Measurements from ENCODE around the gene IMMP2L.

Gene IMMP2L

DNA sequence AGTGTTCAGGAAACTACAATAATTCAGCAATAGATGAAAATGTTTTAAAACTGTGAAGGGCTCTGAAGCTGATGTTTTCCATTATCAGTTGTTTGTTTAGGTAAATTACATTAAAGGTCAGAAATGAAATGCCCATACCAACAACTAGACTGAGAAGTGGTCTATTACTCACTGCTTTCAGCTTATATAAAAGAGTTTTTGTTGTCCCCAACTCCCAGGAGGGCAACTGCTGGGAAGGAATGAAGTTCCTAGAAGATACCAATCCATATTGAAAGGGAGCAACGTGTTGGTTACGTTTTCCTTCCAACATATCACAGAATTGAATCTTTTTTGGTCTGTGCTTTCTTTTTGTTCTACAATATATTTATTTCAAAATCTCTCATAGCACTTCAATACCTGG lies 802.0 kb downstream of the IMMP2L start:
- ATAC-seq (ENCODE audit: low read depth) (no peak), DNase-seq (ENCODE audit: low spot score) (no peak)
- Histone ChIP-seq H3K27me3 (ENCODE audit: insufficient read depth, poor library complexity, severe bottlenecking) (no peaks in the 10 kb centered on the region), H3K9me3 (ENCODE audit: severe bottlenecking) (no peaks in the 10 kb centered on the region), H3K4me3 (ENCODE audit: severe bottlenecking) (no peak overlapping the region), H3K4me1 (ENCODE audit: insufficient read depth, poor library complexity, severe bottlenecking) (no peaks in the 10 kb centered on the region), H3K36me3 (ENCODE audit: low read depth) (no peaks in the 10 kb centered on the region), H3K27ac (ENCODE audit: poor library complexity, severe bottlenecking) (no peak overlapping the region)
- TF ChIP-seq, protein P1, sequence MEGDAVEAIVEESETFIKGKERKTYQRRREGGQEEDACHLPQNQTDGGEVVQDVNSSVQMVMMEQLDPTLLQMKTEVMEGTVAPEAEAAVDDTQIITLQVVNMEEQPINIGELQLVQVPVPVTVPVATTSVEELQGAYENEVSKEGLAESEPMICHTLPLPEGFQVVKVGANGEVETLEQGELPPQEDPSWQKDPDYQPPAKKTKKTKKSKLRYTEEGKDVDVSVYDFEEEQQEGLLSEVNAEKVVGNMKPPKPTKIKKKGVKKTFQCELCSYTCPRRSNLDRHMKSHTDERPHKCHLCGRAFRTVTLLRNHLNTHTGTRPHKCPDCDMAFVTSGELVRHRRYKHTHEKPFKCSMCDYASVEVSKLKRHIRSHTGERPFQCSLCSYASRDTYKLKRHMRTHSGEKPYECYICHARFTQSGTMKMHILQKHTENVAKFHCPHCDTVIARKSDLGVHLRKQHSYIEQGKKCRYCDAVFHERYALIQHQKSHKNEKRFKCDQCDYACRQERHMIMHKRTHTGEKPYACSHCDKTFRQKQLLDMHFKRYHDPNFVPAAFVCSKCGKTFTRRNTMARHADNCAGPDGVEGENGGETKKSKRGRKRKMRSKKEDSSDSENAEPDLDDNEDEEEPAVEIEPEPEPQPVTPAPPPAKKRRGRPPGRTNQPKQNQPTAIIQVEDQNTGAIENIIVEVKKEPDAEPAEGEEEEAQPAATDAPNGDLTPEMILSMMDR (IDR thresholded peaks at IDR 0.05; ENCODE audit: poor library complexity, severe bottlenecking) = no peak

DNA sequence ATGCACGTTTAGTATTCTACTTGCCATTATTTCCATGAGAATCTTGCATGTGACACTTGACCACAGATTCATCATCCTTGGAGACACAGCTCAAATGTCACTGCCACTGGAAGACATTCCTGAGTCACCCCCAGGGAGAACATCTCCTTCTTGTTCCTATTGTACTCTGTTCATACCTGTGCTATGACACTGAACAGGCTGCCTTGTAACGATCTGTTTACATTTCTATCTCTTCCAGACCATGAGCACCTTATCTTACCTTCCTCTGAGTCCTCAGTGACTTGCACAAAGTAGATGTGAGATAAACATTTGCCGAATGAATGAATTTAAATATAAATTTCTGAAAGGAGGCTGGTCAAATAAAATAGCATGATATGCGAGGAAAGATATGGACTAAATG lies 803.2 kb downstream of the IMMP2L start:
- Histone ChIP-seq H3K27ac (ENCODE audit: poor library complexity, severe bottlenecking) (no peak overlapping the region), H3K27me3 (ENCODE audit: insufficient read depth, poor library complexity, severe bottlenecking) (no peaks in the 10 kb centered on the region), H3K4me3 (ENCODE audit: severe bottlenecking) (no peak overlapping the region), H3K4me1 (ENCODE audit: insufficient read depth, poor library complexity, severe bottlenecking) (no peaks in the 10 kb centered on the region), H3K9me3 (ENCODE audit: severe bottlenecking) (no peaks in the 10 kb centered on the region), H3K36me3 (ENCODE audit: low read depth) (no peaks in the 10 kb centered on the region)
- TF ChIP-seq, protein P1 (IDR thresholded peaks at IDR 0.05; ENCODE audit: poor library complexity, severe bottlenecking) = no peak
- ATAC-seq (ENCODE audit: low read depth) (peak; percentile 33; the same call in 1 of the 3 replicates), DNase-seq (ENCODE audit: low spot score) (no peak)

DNA sequence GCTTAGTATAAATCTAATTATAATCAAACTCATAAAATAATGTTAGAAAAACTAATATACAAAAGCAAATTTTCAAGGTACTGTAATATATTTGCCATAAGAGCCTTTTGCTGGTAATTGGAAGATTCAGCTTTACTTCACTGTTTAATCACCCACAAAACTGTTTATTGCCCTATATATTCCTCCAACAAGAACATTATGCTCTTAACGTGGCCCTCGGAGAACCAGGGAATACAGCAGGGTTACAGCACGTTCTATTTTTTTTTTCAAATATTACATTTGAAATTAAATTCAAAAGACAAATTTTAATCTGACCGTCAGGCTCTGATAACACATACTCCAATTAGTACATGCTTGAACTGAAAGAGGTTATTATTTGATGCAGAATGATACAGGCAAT lies 807.6 kb downstream of the IMMP2L start:
- Histone ChIP-seq H3K27me3 (ENCODE audit: insufficient read depth, poor library complexity, severe bottlenecking) (no peaks in the 10 kb centered on the region), H3K4me1 (ENCODE audit: insufficient read depth, poor library complexity, severe bottlenecking) (no peaks in the 10 kb centered on the region), H3K4me3 (ENCODE audit: severe bottlenecking) (no peak overlapping the region), H3K9me3 (ENCODE audit: severe bottlenecking) (no peaks in the 10 kb centered on the region), H3K27ac (ENCODE audit: poor library complexity, severe bottlenecking) (no peak overlapping the region), H3K36me3 (ENCODE audit: low read depth) (no peaks in the 10 kb centered on the region)
- DNase-seq (ENCODE audit: low spot score) = no peak
- ATAC-seq (ENCODE audit: low read depth) = no peak
- TF ChIP-seq, protein P1 (IDR thresholded peaks at IDR 0.05; ENCODE audit: poor library complexity, severe bottlenecking) = no peak

DNA sequence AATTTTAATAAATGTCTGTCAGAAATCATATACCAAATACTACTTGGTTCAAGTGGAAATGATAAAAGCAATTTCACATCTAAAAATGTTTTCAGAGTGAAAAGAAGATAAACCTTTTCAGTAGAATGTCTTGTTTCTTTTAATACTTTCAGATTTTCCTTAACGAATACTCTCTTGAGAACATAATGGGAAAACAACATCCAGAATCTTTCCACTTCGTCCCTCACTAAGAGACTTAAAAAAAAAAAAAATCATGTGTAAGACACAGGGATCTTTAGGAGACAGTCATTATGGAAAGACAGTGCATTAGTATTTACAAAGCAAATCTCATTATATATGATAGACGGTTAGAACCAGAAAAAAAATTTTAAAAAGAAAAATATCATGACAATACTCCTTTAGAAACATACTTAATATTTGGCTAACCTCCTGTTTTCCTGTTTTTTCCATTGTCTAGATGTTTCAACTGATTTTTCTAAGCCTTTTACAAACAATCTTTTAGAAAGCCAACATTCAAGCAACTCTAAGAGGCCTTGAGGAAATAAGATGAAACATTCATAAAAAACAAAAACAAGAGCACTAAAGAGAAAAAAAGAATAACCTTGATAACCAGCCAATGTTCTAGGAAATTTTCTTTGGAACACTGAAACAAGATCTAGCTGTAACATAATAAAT lies 811.2 kb downstream of the IMMP2L start:
- Histone ChIP-seq H3K27me3 (ENCODE audit: insufficient read depth, poor library complexity, severe bottlenecking) (no peaks in the 10 kb centered on the region), H3K27ac (ENCODE audit: poor library complexity, severe bottlenecking) (no peak overlapping the region), H3K36me3 (ENCODE audit: low read depth) (no peaks in the 10 kb centered on the region), H3K4me1 (ENCODE audit: insufficient read depth, poor library complexity, severe bottlenecking) (no peaks in the 10 kb centered on the region), H3K9me3 (ENCODE audit: severe bottlenecking) (no peaks in the 10 kb centered on the region), H3K4me3 (ENCODE audit: severe bottlenecking) (no peak overlapping the region)
- DNase-seq (ENCODE audit: low spot score) (no peak), ATAC-seq (ENCODE audit: low read depth) (no peak)
- TF ChIP-seq, protein P1 (IDR thresholded peaks at IDR 0.05; ENCODE audit: poor library complexity, severe bottlenecking) = no peak

DNA sequence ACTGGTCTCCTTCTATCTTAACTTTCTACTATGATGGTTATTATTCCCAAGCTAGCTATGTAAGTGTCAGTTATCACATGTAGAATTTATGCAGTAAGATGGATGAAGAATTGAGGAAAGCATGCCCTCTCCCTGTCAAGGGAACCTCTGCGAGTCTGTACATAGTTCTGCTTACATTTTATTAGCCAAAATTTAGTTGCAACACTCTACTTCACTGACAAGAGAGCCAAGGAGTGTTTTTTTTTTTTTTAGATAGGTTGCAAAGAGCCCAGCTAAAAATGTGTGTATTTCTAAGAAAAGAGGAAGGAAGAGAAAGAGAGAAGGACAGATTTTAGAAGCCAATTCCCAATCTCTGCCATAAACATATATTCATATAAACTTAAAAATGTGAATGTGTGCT lies 829.1 kb downstream of the IMMP2L start:
- Histone ChIP-seq H3K27me3 (ENCODE audit: insufficient read depth, poor library complexity, severe bottlenecking) (no peaks in the 10 kb centered on the region), H3K36me3 (ENCODE audit: low read depth) (no peaks in the 10 kb centered on the region), H3K4me3 (ENCODE audit: severe bottlenecking) (no peak overlapping the region), H3K27ac (ENCODE audit: poor library complexity, severe bottlenecking) (no peak overlapping the region), H3K9me3 (ENCODE audit: severe bottlenecking) (peaks cover 1% of the 10 kb centered on the region), H3K4me1 (ENCODE audit: insufficient read depth, poor library complexity, severe bottlenecking) (no peaks in the 10 kb centered on the region)
- ATAC-seq (ENCODE audit: low read depth) (no peak), DNase-seq (ENCODE audit: low spot score) (no peak)
- TF ChIP-seq, protein P1 (IDR thresholded peaks at IDR 0.05; ENCODE audit: poor library complexity, severe bottlenecking) = no peak

Measured in RWPE2 (cell line).